Glutamatergic neuron (in vitro differentiated cells): ENCODE measurements around the gene TNPO2. TPM values are rescaled to one million over a fixed set of nuclear protein-coding genes. Genes with fewer than 3 reads are reported as not detected.

Experiments
- DNase-seq: peaks from one replicate; pipeline ENCODE4 v3.0.0; 2022
- H3K27ac Mint-ChIP-seq: one replicate; pipeline ENCODE4 v1.8.0; 2020; ENCODE audit warnings: mild to moderate bottlenecking, mixed read lengths, inconsistent platforms; ENCODE audit not compliant: unreplicated experiment
- H3K27me3 Mint-ChIP-seq: one replicate; pipeline ENCODE4 v1.8.0; 2020; ENCODE audit warnings: mild to moderate bottlenecking, moderate library complexity, mixed read lengths, inconsistent platforms; ENCODE audit not compliant: unreplicated experiment
- H3K36me3 Mint-ChIP-seq: one replicate; pipeline ENCODE4 v1.8.0; 2020; ENCODE audit warnings: mild to moderate bottlenecking, mixed read lengths, inconsistent platforms; ENCODE audit not compliant: unreplicated experiment
- H3K4me1 Mint-ChIP-seq: one replicate; pipeline ENCODE4 v1.8.0; 2020; ENCODE audit warnings: mild to moderate bottlenecking, low read depth, mixed read lengths, inconsistent platforms; ENCODE audit not compliant: unreplicated experiment
- H3K4me3 Mint-ChIP-seq: one replicate; pipeline ENCODE4 v1.8.0; 2020; ENCODE audit warnings: mild to moderate bottlenecking, mixed read lengths, inconsistent platforms; ENCODE audit not compliant: unreplicated experiment
- H3K9me3 Mint-ChIP-seq: one replicate; pipeline ENCODE4 v1.8.0; 2020; ENCODE audit warnings: mild to moderate bottlenecking, moderate library complexity, mixed read lengths, inconsistent platforms; ENCODE audit not compliant: unreplicated experiment
- total RNA-seq: library from RNA; stranded (reverse); fragmentation: NEBNext Ultra II Directional; extraction: Animal tissue kit (Norgen Biotek cat#: 25700); gene quantifications from one replicate; pipeline ENCODE4 v1.2.1, GENCODE V29; 2021; ENCODE audit not compliant: unreplicated experiment
- TF ChIP-seq, protein P1 (sequence below): fragments of 200-600 bp; sonication (generic); IDR thresholded peaks from one replicate; pipeline ENCODE4 v1.5.0; 2021; ENCODE audit not compliant: partially characterized antibody, unreplicated experiment

TNPO2 gene
- total RNA-seq, 1 donor from 2014 or later: 135 TPM

DNA sequence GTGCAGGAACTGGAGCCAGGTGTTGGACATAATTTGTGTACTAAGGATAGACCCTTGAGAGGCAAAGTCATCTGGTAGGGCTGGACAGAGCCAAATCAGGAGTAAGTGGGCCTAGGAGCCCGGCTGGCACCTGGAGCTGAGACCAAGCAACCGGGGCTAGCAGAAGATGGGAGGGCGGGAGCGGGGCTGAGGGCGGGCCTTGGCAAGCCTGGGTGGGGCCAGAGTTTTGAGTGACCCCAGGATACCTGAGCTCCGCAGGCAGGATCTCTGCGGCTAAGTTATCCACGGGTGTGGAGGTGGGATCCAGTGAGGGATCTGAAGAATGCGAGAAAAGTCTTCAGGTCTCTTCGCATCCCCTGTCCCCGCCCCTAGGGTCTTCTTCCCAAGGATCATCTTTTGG is 43.4 kb upstream of the TNPO2 start:
- no peak overlapping the region for H3K27ac Mint-ChIP-seq
- no peak overlapping the region for H3K4me3 Mint-ChIP-seq
- H3K27me3 Mint-ChIP-seq: peaks cover 4% of the 10 kb centered on the region
- H3K9me3 Mint-ChIP-seq: peaks cover 2% of the 10 kb centered on the region
- TF ChIP-seq, protein P1, sequence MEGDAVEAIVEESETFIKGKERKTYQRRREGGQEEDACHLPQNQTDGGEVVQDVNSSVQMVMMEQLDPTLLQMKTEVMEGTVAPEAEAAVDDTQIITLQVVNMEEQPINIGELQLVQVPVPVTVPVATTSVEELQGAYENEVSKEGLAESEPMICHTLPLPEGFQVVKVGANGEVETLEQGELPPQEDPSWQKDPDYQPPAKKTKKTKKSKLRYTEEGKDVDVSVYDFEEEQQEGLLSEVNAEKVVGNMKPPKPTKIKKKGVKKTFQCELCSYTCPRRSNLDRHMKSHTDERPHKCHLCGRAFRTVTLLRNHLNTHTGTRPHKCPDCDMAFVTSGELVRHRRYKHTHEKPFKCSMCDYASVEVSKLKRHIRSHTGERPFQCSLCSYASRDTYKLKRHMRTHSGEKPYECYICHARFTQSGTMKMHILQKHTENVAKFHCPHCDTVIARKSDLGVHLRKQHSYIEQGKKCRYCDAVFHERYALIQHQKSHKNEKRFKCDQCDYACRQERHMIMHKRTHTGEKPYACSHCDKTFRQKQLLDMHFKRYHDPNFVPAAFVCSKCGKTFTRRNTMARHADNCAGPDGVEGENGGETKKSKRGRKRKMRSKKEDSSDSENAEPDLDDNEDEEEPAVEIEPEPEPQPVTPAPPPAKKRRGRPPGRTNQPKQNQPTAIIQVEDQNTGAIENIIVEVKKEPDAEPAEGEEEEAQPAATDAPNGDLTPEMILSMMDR: no peak
- DNase-seq: no peak
- H3K36me3 Mint-ChIP-seq: no peaks in the 10 kb centered on the region
- peaks cover 1% of the 10 kb centered on the region for H3K4me1 Mint-ChIP-seq

DNA sequence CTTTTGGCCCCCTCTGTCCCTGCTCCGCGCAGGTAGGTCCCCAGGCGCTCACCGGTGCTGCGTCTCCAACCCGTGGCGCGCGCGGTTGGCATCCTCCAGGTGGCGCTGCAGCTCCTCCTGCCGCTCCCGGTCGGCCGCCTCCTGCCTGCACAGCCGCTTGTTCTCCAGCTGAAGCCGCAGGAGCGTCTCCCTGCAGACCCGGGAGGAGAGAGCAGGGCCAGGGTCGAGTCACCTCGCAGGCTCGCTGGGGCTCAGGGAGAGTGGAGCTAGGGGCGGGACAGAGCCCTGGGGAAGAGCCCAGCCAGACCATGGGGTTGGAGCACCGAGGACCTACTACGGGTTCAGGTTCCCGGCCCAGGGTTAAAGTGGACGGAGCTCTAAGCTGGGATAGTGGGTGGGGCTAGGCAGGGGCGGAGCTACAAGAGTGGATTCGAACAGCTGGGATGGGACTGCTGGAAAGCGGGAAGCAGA is 42.4 kb upstream of the TNPO2 start:
- Mint-ChIP-seq H3K27ac (peak overlapping the region; percentile 41), H3K4me1 (no peaks in the 10 kb centered on the region), H3K4me3 (peak overlapping the region; percentile 62), H3K9me3 (peaks cover 2% of the 10 kb centered on the region), H3K27me3 (peaks cover 4% of the 10 kb centered on the region), H3K36me3 (no peaks in the 10 kb centered on the region)
- DNase-seq: peak; percentile 86
- TF ChIP-seq, protein P1: peak; percentile 66

DNA sequence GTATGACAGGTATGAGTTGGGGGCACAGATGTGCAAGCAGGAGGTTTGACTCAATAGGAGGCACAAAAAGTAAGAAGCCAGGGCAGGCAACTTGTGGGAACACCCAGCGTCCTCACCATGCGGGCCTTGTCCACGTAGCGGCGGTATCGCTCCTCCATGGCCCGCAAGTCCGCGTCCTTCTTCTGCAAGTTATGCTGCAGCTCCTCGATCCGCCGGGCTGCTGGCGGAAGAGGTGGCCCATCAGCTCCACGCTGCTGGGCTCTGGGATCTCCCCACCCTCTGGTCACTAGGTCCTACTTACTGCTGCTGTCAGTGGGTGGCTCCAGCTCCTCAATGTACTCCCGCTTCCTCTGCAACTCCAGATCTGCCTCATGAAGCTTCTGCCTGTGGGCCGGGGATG is 41.0 kb upstream of the TNPO2 start:
- H3K9me3 Mint-ChIP-seq: peaks cover 2% of the 10 kb centered on the region
- H3K36me3 Mint-ChIP-seq: no peaks in the 10 kb centered on the region
- no peak overlapping the region for H3K4me3 Mint-ChIP-seq
- TF ChIP-seq, protein P1: no peak
- H3K27me3 Mint-ChIP-seq: peaks cover 4% of the 10 kb centered on the region
- H3K27ac Mint-ChIP-seq: no peak overlapping the region
- DNase-seq: no peak
- H3K4me1 Mint-ChIP-seq: no peaks in the 10 kb centered on the region

DNA sequence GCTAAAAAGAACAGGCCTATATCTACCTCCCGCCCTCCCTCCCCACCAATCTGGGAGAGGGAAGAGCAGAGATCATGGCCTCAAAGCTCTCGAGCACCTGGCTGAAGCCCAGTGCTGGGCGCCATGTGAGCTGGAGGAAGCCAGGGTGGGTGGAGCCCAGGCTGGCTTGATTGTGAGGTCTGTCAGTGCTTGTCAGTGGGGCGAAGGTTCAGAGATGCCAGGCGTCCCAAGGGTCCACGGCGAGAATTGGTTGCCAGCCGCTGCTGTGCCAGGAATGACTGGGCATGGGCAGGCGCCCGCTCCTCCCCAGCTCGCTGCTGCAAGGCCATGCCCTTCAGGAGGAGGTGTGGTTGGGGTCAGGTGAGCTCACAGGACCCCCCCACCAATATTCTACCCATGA is 39.4 kb upstream of the TNPO2 start:
- Mint-ChIP-seq H3K4me3 (no peak overlapping the region), H3K4me1 (no peaks in the 10 kb centered on the region), H3K36me3 (no peaks in the 10 kb centered on the region), H3K9me3 (peaks cover 5% of the 10 kb centered on the region), H3K27me3 (peaks cover 6% of the 10 kb centered on the region), H3K27ac (no peak overlapping the region)
- no peak for DNase-seq
- TF ChIP-seq, protein P1: no peak

DNA sequence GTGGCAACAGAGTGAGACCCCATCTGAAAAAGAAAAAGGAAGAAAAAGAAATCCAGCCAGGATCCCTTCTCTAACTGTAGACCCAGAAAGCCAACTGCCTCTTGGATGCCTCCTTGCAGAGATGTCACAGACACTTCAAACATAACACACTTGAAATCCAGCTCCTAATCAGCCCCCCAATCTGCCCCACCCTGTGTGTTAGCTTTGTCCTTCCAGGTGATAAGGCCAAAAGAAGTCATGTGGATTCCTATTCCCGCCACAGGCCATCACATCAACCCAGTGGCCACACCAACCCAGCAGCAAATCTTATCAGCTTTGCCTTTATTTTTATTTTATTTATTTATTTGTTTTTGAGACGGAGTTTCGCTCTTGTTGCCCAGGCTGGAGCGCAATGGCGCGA is 36.0 kb upstream of the TNPO2 start:
- peaks cover 5% of the 10 kb centered on the region for H3K9me3 Mint-ChIP-seq
- peaks cover 4% of the 10 kb centered on the region for H3K27me3 Mint-ChIP-seq
- no peak overlapping the region for H3K27ac Mint-ChIP-seq
- H3K4me1 Mint-ChIP-seq: no peaks in the 10 kb centered on the region
- H3K4me3 Mint-ChIP-seq: no peak overlapping the region
- no peak for DNase-seq
- H3K36me3 Mint-ChIP-seq: no peaks in the 10 kb centered on the region
- TF ChIP-seq, protein P1: no peak
